ENCODE measurements around the gene NUP160.
"Not testable (repeated sequence)": the region's sequence is repeated elsewhere in the genome, so short reads cannot be mapped to it uniquely, and the experiment has no call there.

NUP160 gene

GRCh38 chr11:47847892-47848699, at the start of gene NUP160:
Gene NUP160 (minus strand): TSS chr11:47848350. CDS start chr11:47848318, 32 bp downstream.
- Histone ChIP-seq H3K4me3 (ENCODE audit: low read depth in 1 of 2, low read length in 2 of 2) (peak within 1 kb of the TSS; percentile 96 to 100), H3K9me3 (ENCODE audit: control insufficient read depth in 1 of 2, low read length in 2 of 2) (no peaks in the 10 kb centered on the region), H3K9ac (ENCODE audit: low read depth in 1 of 2, low read length in 2 of 2) (peak within 1 kb of the TSS; percentile 90 to 98), H3K27ac (ENCODE audit: low read depth, low read length) (peak within 1 kb of the TSS; percentile 88), H3K27me3 (ENCODE audit: control insufficient read depth in 1 of 2, insufficient read depth in 2 of 2, low read length in 2 of 2) (no peaks in the 10 kb centered on the region), H3K36me3 (ENCODE audit: control insufficient read depth in 1 of 2, insufficient read depth in 2 of 2, low read length in 2 of 2) (peaks cover 8 to 25% of the 10 kb centered on the region in 2 donors), H3K4me1 (ENCODE audit: control insufficient read depth in 1 of 2, insufficient read depth in 2 of 2, low read length in 2 of 2) (peaks cover 9 to 18% of the 10 kb centered on the region in 2 donors)

- Histone ChIP-seq H3K27me3 (ENCODE audit: control insufficient read depth in 1 of 2, insufficient read depth in 2 of 2, low read length in 2 of 2) (no peaks in the 10 kb centered on the region), H3K27ac (ENCODE audit: low read depth, low read length) (no peak overlapping the region), H3K9me3 (ENCODE audit: control insufficient read depth in 1 of 2, low read length in 2 of 2) (no peaks in the 10 kb centered on the region)
These were observed 48.0 kb upstream of the NUP160 start for GRCh38 chr11:47896199-47896598.

GRCh38 chr11:47895035-47895434, 46.9 kb upstream of the NUP160 start:
- Histone ChIP-seq H3K9ac (ENCODE audit: low read depth in 1 of 2, low read length in 2 of 2) (no peak overlapping the region), H3K9me3 (ENCODE audit: control insufficient read depth in 1 of 2, low read length in 2 of 2) (no peaks in the 10 kb centered on the region), H3K4me3 (ENCODE audit: low read depth in 1 of 2, low read length in 2 of 2) (no peak overlapping the region), H3K4me1 (ENCODE audit: control insufficient read depth in 1 of 2, insufficient read depth in 2 of 2, low read length in 2 of 2) (no peaks in the 10 kb centered on the region), H3K27me3 (ENCODE audit: control insufficient read depth in 1 of 2, insufficient read depth in 2 of 2, low read length in 2 of 2) (no peaks in the 10 kb centered on the region), H3K36me3 (ENCODE audit: control insufficient read depth in 1 of 2, insufficient read depth in 2 of 2, low read length in 2 of 2) (no peaks in the 10 kb centered on the region), H3K27ac (ENCODE audit: low read depth, low read length) (no peak overlapping the region)

More at GRCh38 chr11:47896199-47896598, 48.0 kb upstream of the NUP160 start:
- Histone ChIP-seq H3K9ac (ENCODE audit: low read depth in 1 of 2, low read length in 2 of 2) (no peak overlapping the region), H3K36me3 (ENCODE audit: control insufficient read depth in 1 of 2, insufficient read depth in 2 of 2, low read length in 2 of 2) (no peaks in the 10 kb centered on the region), H3K4me3 (ENCODE audit: low read depth in 1 of 2, low read length in 2 of 2) (no peak overlapping the region), H3K4me1 (ENCODE audit: control insufficient read depth in 1 of 2, insufficient read depth in 2 of 2, low read length in 2 of 2) (no peaks in the 10 kb centered on the region)

- not testable (repeated sequence) for H3K36me3 ChIP-seq (ENCODE audit: control insufficient read depth in 1 of 2, insufficient read depth in 2 of 2, low read length in 2 of 2); H3K9me3 ChIP-seq (ENCODE audit: control insufficient read depth in 1 of 2, low read length in 2 of 2); H3K9ac ChIP-seq (ENCODE audit: low read depth in 1 of 2, low read length in 2 of 2); H3K27me3 ChIP-seq (ENCODE audit: control insufficient read depth in 1 of 2, insufficient read depth in 2 of 2, low read length in 2 of 2); H3K27ac ChIP-seq (ENCODE audit: low read depth, low read length); H3K4me3 ChIP-seq (ENCODE audit: low read depth in 1 of 2, low read length in 2 of 2); H3K4me1 ChIP-seq (ENCODE audit: control insufficient read depth in 1 of 2, insufficient read depth in 2 of 2, low read length in 2 of 2)
These were observed 44.6 kb upstream of the NUP160 start for GRCh38 chr11:47892546-47893276.

- H3K4me1 ChIP-seq (ENCODE audit: control insufficient read depth in 1 of 2, insufficient read depth in 2 of 2, low read length in 2 of 2), result no peaks in the 10 kb centered on the region
- no peak overlapping the region for H3K4me3 ChIP-seq (ENCODE audit: low read depth in 1 of 2, low read length in 2 of 2)
- H3K36me3 ChIP-seq (ENCODE audit: control insufficient read depth in 1 of 2, insufficient read depth in 2 of 2, low read length in 2 of 2), result no peaks in the 10 kb centered on the region
- no peaks in the 10 kb centered on the region for H3K27me3 ChIP-seq (ENCODE audit: control insufficient read depth in 1 of 2, insufficient read depth in 2 of 2, low read length in 2 of 2)
- no peak overlapping the region for H3K9ac ChIP-seq (ENCODE audit: low read depth in 1 of 2, low read length in 2 of 2)
- H3K9me3 ChIP-seq (ENCODE audit: control insufficient read depth in 1 of 2, low read length in 2 of 2), result no peaks in the 10 kb centered on the region
- no peak overlapping the region for H3K27ac ChIP-seq (ENCODE audit: low read depth, low read length)
These were observed 43.7 kb upstream of the NUP160 start for GRCh38 chr11:47891886-47892285.

- H3K27ac ChIP-seq (ENCODE audit: low read depth, low read length), result no peak overlapping the region
- H3K4me3 ChIP-seq (ENCODE audit: low read depth in 1 of 2, low read length in 2 of 2), result no peak overlapping the region
- H3K36me3 ChIP-seq (ENCODE audit: control insufficient read depth in 1 of 2, insufficient read depth in 2 of 2, low read length in 2 of 2), result no peaks in the 10 kb centered on the region
- H3K27me3 ChIP-seq (ENCODE audit: control insufficient read depth in 1 of 2, insufficient read depth in 2 of 2, low read length in 2 of 2), result no peaks in the 10 kb centered on the region
- peaks cover 0 to 5% of the 10 kb centered on the region in 2 donors for H3K4me1 ChIP-seq (ENCODE audit: control insufficient read depth in 1 of 2, insufficient read depth in 2 of 2, low read length in 2 of 2)
- H3K9me3 ChIP-seq (ENCODE audit: control insufficient read depth in 1 of 2, low read length in 2 of 2), result no peaks in the 10 kb centered on the region
- H3K9ac ChIP-seq (ENCODE audit: low read depth in 1 of 2, low read length in 2 of 2), result no peak overlapping the region
These were observed 41.7 kb upstream of the NUP160 start for GRCh38 chr11:47889714-47890441.

- H3K9ac ChIP-seq (ENCODE audit: low read depth in 1 of 2, low read length in 2 of 2), result no peak overlapping the region
- H3K27me3 ChIP-seq (ENCODE audit: control insufficient read depth in 1 of 2, insufficient read depth in 2 of 2, low read length in 2 of 2), result no peaks in the 10 kb centered on the region
- no peaks in the 10 kb centered on the region for H3K36me3 ChIP-seq (ENCODE audit: control insufficient read depth in 1 of 2, insufficient read depth in 2 of 2, low read length in 2 of 2)
- no peak overlapping the region for H3K4me3 ChIP-seq (ENCODE audit: low read depth in 1 of 2, low read length in 2 of 2)
- peaks cover 0 to 5% of the 10 kb centered on the region in 2 donors for H3K4me1 ChIP-seq (ENCODE audit: control insufficient read depth in 1 of 2, insufficient read depth in 2 of 2, low read length in 2 of 2)
- no peaks in the 10 kb centered on the region for H3K9me3 ChIP-seq (ENCODE audit: control insufficient read depth in 1 of 2, low read length in 2 of 2)
- no peak overlapping the region for H3K27ac ChIP-seq (ENCODE audit: low read depth, low read length)
These were observed 39.9 kb upstream of the NUP160 start for GRCh38 chr11:47887910-47888569.

- no peaks in the 10 kb centered on the region for H3K36me3 ChIP-seq (ENCODE audit: control insufficient read depth in 1 of 2, insufficient read depth in 2 of 2, low read length in 2 of 2)
- H3K4me3 ChIP-seq (ENCODE audit: low read depth in 1 of 2, low read length in 2 of 2), result no peak overlapping the region
- H3K4me1 ChIP-seq (ENCODE audit: control insufficient read depth in 1 of 2, insufficient read depth in 2 of 2, low read length in 2 of 2), result peaks cover 0 to 5% of the 10 kb centered on the region in 2 donors
- H3K27ac ChIP-seq (ENCODE audit: low read depth, low read length), result no peak overlapping the region
- H3K27me3 ChIP-seq (ENCODE audit: control insufficient read depth in 1 of 2, insufficient read depth in 2 of 2, low read length in 2 of 2), result no peaks in the 10 kb centered on the region
- no peaks in the 10 kb centered on the region for H3K9me3 ChIP-seq (ENCODE audit: control insufficient read depth in 1 of 2, low read length in 2 of 2)
- H3K9ac ChIP-seq (ENCODE audit: low read depth in 1 of 2, low read length in 2 of 2), result no peak overlapping the region
These were observed 37.9 kb upstream of the NUP160 start for GRCh38 chr11:47886096-47886495.

- H3K27ac ChIP-seq (ENCODE audit: low read depth, low read length); H3K4me3 ChIP-seq (ENCODE audit: low read depth in 1 of 2, low read length in 2 of 2); H3K27me3 ChIP-seq (ENCODE audit: control insufficient read depth in 1 of 2, insufficient read depth in 2 of 2, low read length in 2 of 2); H3K9me3 ChIP-seq (ENCODE audit: control insufficient read depth in 1 of 2, low read length in 2 of 2); H3K36me3 ChIP-seq (ENCODE audit: control insufficient read depth in 1 of 2, insufficient read depth in 2 of 2, low read length in 2 of 2); H3K4me1 ChIP-seq (ENCODE audit: control insufficient read depth in 1 of 2, insufficient read depth in 2 of 2, low read length in 2 of 2); H3K9ac ChIP-seq (ENCODE audit: low read depth in 1 of 2, low read length in 2 of 2): not testable (repeated sequence)
These were observed 34.3 kb upstream of the NUP160 start for GRCh38 chr11:47882437-47882836.

All from duodenal mucosa (tissue), 2 donors.